OCI-LY1 (cell line): Measurements from ENCODE around the gene CACNA1C.

ENCODE experiments used
- H2AFZ ChIP-seq: fragments of 200-600 bp; sonication (generic), shearing (Covaris generic); 2 replicates; pipeline ENCODE4 v1.6.0; 2014; ENCODE audit warnings: antibody characterized with exemption, mild to moderate bottlenecking, low read length
- H3F3A ChIP-seq: fragments of 200-600 bp; sonication (generic), shearing (Covaris generic); 2 replicates; pipeline ENCODE4 v1.6.0; 2014; ENCODE audit warnings: mild to moderate bottlenecking, antibody characterized with exemption, low read length, moderate library complexity; ENCODE audit not compliant: insufficient read depth
- H3K27ac ChIP-seq: fragments of 200-600 bp; sonication (generic); 2 replicates; pipeline ENCODE4 v1.5.1; 2014; ENCODE audit warnings: low read length, mixed run types, mild to moderate bottlenecking, low read depth; ENCODE audit not compliant: poor library complexity, severe bottlenecking
- H3K27me3 ChIP-seq: fragments of 200-600 bp; sonication (generic); 2 replicates; pipeline ENCODE4 v1.6.0; 2014; ENCODE audit warnings: antibody characterized with exemption, mild to moderate bottlenecking, low read length, moderate library complexity; ENCODE audit not compliant: insufficient read depth
- H3K36me3 ChIP-seq: fragments of 200-600 bp; sonication (generic); 2 replicates; pipeline ENCODE4 v1.6.1; 2014; ENCODE audit warnings: mild to moderate bottlenecking, antibody characterized with exemption, low read length, moderate library complexity, mixed read lengths; ENCODE audit not compliant: insufficient read depth
- H3K4me1 ChIP-seq: fragments of 200-600 bp; sonication (generic); 2 replicates; pipeline ENCODE4 v1.5.1; 2014; ENCODE audit warnings: mild to moderate bottlenecking, low read length, moderate library complexity; ENCODE audit not compliant: insufficient read depth, severe bottlenecking
- H3K4me2 ChIP-seq: fragments of 200-600 bp; sonication (generic), shearing (Covaris generic); 2 replicates; pipeline ENCODE4 v1.6.1; 2014; ENCODE audit warnings: low read length
- H3K4me3 ChIP-seq: fragments of 200-600 bp; sonication (generic); 2 replicates; pipeline ENCODE4 v1.5.1; 2014; ENCODE audit warnings: low read length, low read depth, mild to moderate bottlenecking, mixed read lengths; ENCODE audit not compliant: poor library complexity, severe bottlenecking
- H3K79me2 ChIP-seq: fragments of 200-600 bp; shearing (Covaris generic); 2 replicates; pipeline ENCODE4 v1.6.1; 2016; ENCODE audit warnings: mixed run types, low read length, mixed read lengths; ENCODE audit not compliant: insufficient read depth
- H3K9ac ChIP-seq: fragments of 200-600 bp; sonication (generic), shearing (Covaris generic); 2 replicates; pipeline ENCODE4 v1.6.1; 2014; ENCODE audit warnings: mild to moderate bottlenecking, low read length, mixed read lengths
- H3K9me2 ChIP-seq: fragments of 200-600 bp; sonication (generic), shearing (Covaris generic); 2 replicates; pipeline ENCODE4 v1.6.1; 2014; ENCODE audit warnings: low read depth, mild to moderate bottlenecking, low read length, mixed read lengths
- H3K9me3 ChIP-seq: fragments of 200-600 bp; shearing (Covaris generic); 2 replicates; pipeline ENCODE4 v1.6.1; 2014; ENCODE audit warnings: low read length, mixed read lengths
- H4K20me1 ChIP-seq: fragments of 200-600 bp; sonication (generic), shearing (Covaris generic); 2 replicates; pipeline ENCODE4 v1.6.0; 2016; ENCODE audit warnings: mild to moderate bottlenecking, low read length; ENCODE audit not compliant: insufficient read depth
- CTCF ChIP-seq: fragments of 200-600 bp; sonication (generic), shearing (Covaris generic); IDR thresholded peaks from 2 replicates; pipeline ENCODE4 v1.5.1; 2017; ENCODE audit warnings: mild to moderate bottlenecking, antibody characterized with exemption, low read length, moderate library complexity, mixed read lengths
- EZH2 ChIP-seq: fragments of 200-600 bp; sonication (generic), shearing (Covaris generic); IDR thresholded peaks from 2 replicates; pipeline ENCODE4 v1.8.0; 2017; ENCODE audit warnings: borderline replicate concordance, mixed run types, mild to moderate bottlenecking, antibody characterized with exemption, low read length, moderate library complexity, mixed read lengths

The CACNA1C gene

GRCh38 chr12:2373307-2373706 is 320.5 kb downstream of the CACNA1C start:
- Histone ChIP-seq H3K36me3 (no peaks in the 10 kb centered on the region), H3K4me2 (no peak overlapping the region), H2AFZ (no peak overlapping the region), H3K4me3 (no peak overlapping the region), H3K9me3 (no peaks in the 10 kb centered on the region), H3K27me3 (no peaks in the 10 kb centered on the region), H3K9ac (no peak overlapping the region), H3K27ac (no peak overlapping the region), H3K79me2 (no peaks in the 10 kb centered on the region), H4K20me1 (no peaks in the 10 kb centered on the region), H3F3A (no peaks in the 10 kb centered on the region), H3K9me2 (no peaks in the 10 kb centered on the region), H3K4me1 (no peaks in the 10 kb centered on the region)
- no peak for TF ChIP-seq EZH2
- TF ChIP-seq CTCF, result no peak

DNA sequence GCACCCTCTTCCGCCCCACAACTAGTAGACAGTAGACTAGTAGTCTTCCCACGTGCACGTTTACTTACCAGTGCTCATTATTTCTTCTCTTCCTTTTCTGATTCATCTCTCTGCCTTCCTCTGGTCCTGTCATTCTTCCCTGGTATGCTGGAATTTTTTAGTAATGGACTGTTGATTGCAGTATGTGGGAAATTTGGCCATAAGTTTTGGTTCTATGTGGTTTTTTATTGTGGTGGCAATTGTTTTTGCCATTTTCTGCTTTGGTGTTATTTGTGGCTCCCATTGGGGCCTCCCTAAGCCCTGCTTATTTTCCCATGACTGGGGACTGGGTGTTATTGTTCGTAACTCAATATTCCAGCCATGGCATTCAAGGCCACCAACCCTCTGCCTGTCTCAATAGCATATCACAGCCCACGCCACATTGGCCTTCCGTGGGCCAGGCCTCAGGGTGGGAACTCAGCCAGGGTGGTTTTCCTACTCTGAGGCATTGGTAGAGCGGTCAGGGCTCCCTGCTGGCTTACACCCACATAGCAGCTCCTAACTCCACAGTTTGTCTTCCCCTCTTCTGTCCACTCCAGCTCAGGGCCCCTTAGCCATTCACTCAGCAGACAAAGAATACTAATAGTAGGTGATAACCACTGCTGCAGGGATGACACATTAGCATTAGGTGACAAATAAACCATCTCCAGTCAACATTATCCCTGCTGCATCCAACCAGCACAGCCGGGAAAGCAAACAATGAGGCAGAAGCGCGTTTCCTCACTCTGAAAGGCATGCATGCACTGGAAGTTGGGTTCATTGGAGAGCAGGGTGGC is 321.5 kb downstream of the CACNA1C start:
- H3K27me3 ChIP-seq, result no peaks in the 10 kb centered on the region
- H3K27ac ChIP-seq, result no peak overlapping the region
- no peak overlapping the region for H3K4me2 ChIP-seq

DNA sequence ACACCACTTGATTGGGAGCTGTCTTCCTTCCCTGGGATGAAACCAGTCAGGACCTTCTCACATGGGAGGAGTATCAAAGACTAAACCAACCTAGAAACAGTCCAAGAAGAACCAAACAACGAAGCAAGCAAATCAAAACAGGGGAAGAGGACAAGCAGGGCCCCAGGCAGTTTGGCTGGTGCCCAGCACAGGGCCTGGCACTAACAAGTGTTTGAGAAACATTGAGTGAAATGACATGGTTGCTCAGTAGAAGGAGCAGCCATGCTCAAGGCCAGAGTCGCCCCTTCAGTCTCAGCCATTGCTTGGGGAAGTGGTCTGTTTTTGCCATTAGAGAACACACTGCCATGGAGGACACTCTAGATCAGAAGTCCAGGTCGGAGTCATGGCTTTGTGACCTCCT is 323.1 kb downstream of the CACNA1C start:
- Histone ChIP-seq H4K20me1 (no peaks in the 10 kb centered on the region), H3K27ac (no peak overlapping the region), H3K4me2 (no peak overlapping the region), H3F3A (no peaks in the 10 kb centered on the region), H3K4me3 (no peak overlapping the region), H3K79me2 (no peaks in the 10 kb centered on the region), H2AFZ (no peak overlapping the region), H3K4me1 (no peaks in the 10 kb centered on the region), H3K9me3 (no peaks in the 10 kb centered on the region), H3K36me3 (no peaks in the 10 kb centered on the region), H3K27me3 (no peaks in the 10 kb centered on the region), H3K9ac (no peak overlapping the region), H3K9me2 (no peaks in the 10 kb centered on the region)
- TF ChIP-seq CTCF, result no peak
- TF ChIP-seq EZH2, result no peak

More for the DNA sequence above, 321.5 kb downstream of the CACNA1C start:
- H2AFZ ChIP-seq, result no peak overlapping the region
- no peaks in the 10 kb centered on the region for H3K79me2 ChIP-seq
- no peaks in the 10 kb centered on the region for H3K9me3 ChIP-seq
- no peak overlapping the region for H3K4me3 ChIP-seq
- no peaks in the 10 kb centered on the region for H3K9me2 ChIP-seq
- no peak for TF ChIP-seq CTCF
- no peak for TF ChIP-seq EZH2
- H3F3A ChIP-seq, result no peaks in the 10 kb centered on the region
- no peaks in the 10 kb centered on the region for H3K4me1 ChIP-seq
- H4K20me1 ChIP-seq, result no peaks in the 10 kb centered on the region
- no peaks in the 10 kb centered on the region for H3K36me3 ChIP-seq
- H3K9ac ChIP-seq, result no peak overlapping the region
